Neutrophil (primary cell): ENCODE data around the gene EI24.

Source experiments
- H3K27ac ChIP-seq: fragments of 200-600 bp; sonication (generic); 2 replicates; pipeline ENCODE4 v1.5.1; 2016; ENCODE audit warnings: mild to moderate bottlenecking, moderate library complexity
- H3K27me3 ChIP-seq: fragments of 200-600 bp; sonication (generic); 2 replicates; pipeline ENCODE4 v1.6.0; 2016; ENCODE audit warnings: mild to moderate bottlenecking
- H3K36me3 ChIP-seq: fragments of 200-600 bp; sonication (generic); 2 replicates; pipeline ENCODE4 v1.5.1; 2017
- H3K4me1 ChIP-seq, 2 experiments: fragments of 200-600 bp in 1 of 2; sonication (generic) in 1 of 2; 1 replicate in 1 of 2; 2 replicates in 1 of 2; pipeline versions ENCODE4 v1.5.1 to v1.6.1; 2013 to 2016; ENCODE audit warnings: low read depth in 1 of 2, low read length in 1 of 2, mild to moderate bottlenecking in 1 of 2, moderate library complexity in 1 of 2; ENCODE audit not compliant: control insufficient read depth in 1 of 2, insufficient read depth in 1 of 2
- H3K4me3 ChIP-seq, 2 experiments: fragments of 200-600 bp in 1 of 2; sonication (generic) in 1 of 2; 1 replicate in 1 of 2; 2 replicates in 1 of 2; pipeline ENCODE4 v1.5.1; 2013 to 2016; ENCODE audit warnings: low read depth in 1 of 2, low read length in 1 of 2, mild to moderate bottlenecking in 1 of 2, moderate library complexity in 1 of 2
- H3K9me3 ChIP-seq: fragments of 200-600 bp; sonication (generic); 2 replicates; pipeline ENCODE4 v1.5.1; 2016
- CTCF ChIP-seq: fragments of 200-600 bp; sonication (generic); IDR thresholded peaks from 2 replicates; pipeline ENCODE4 v1.5.1; 2016; ENCODE audit warnings: antibody characterized with exemption

The EI24 gene

GRCh38 chr11:125591649-125592304 lies 22.5 kb downstream of the EI24 start:
- Histone ChIP-seq H3K36me3 (no peaks in the 10 kb centered on the region), H3K4me3 (peak overlapping the region; percentile 69 to 88), H3K27ac (peak overlapping the region; percentile 92), H3K9me3 (no peaks in the 10 kb centered on the region), H3K4me1 (peaks cover 16 to 17% of the 10 kb centered on the region in 2 experiments), H3K27me3 (no peaks in the 10 kb centered on the region)
- no peak for TF ChIP-seq CTCF

- H3K36me3 ChIP-seq, result peaks cover 2% of the 10 kb centered on the region
- TF ChIP-seq CTCF, result peak; percentile 36
- peaks cover 16 to 17% of the 10 kb centered on the region in 2 experiments for H3K4me1 ChIP-seq
- H3K27me3 ChIP-seq, result no peaks in the 10 kb centered on the region
- H3K4me3 ChIP-seq, result peak within 1 kb of the TSS; percentile 69 to 88
- H3K27ac ChIP-seq, result peak within 1 kb of the TSS; percentile 92
- no peaks in the 10 kb centered on the region for H3K9me3 ChIP-seq
These were observed 23.2 kb downstream of the EI24 start, which contains the start of gene STT3A for GRCh38 chr11:125592305-125593113. Gene STT3A, plus strand, starts transcription at chr11:125592852. Its CDS starts 3,064 bp downstream, at chr11:125595916.

GRCh38 chr11:125593114-125593820 lies 24.0 kb downstream of the EI24 start:
- no peak for TF ChIP-seq CTCF
- no peaks in the 10 kb centered on the region for H3K27me3 ChIP-seq
- H3K4me3 ChIP-seq, result peak overlapping the region; percentile 69 to 88
- H3K36me3 ChIP-seq, result peaks cover 7% of the 10 kb centered on the region
- peaks cover 16 to 17% of the 10 kb centered on the region in 2 experiments for H3K4me1 ChIP-seq
- peak overlapping the region; percentile 92 for H3K27ac ChIP-seq
- no peaks in the 10 kb centered on the region for H3K9me3 ChIP-seq

- TF ChIP-seq CTCF, result no peak
- Histone ChIP-seq H3K27me3 (no peaks in the 10 kb centered on the region), H3K4me1 (peaks cover 16 to 17% of the 10 kb centered on the region in 2 experiments), H3K36me3 (peaks cover 12% of the 10 kb centered on the region), H3K4me3 (no peak overlapping the region), H3K9me3 (no peaks in the 10 kb centered on the region), H3K27ac (no peak overlapping the region)
These were observed 25.7 kb downstream of the EI24 start for GRCh38 chr11:125594958-125595357.

- no peaks in the 10 kb centered on the region for H3K27me3 ChIP-seq
- no peaks in the 10 kb centered on the region for H3K4me1 ChIP-seq
- H3K36me3 ChIP-seq, result peaks cover 64% of the 10 kb centered on the region
- H3K4me3 ChIP-seq, result no peak overlapping the region
- no peak for TF ChIP-seq CTCF
- H3K9me3 ChIP-seq, result no peaks in the 10 kb centered on the region
- no peak overlapping the region for H3K27ac ChIP-seq
These were observed 31.4 kb downstream of the EI24 start for GRCh38 chr11:125600663-125601062.
